Putamen (tissue), 1 donor: ENCODE results near the gene PRKCB.
"Not testable (repeated sequence)": the region's sequence is repeated elsewhere in the genome, so short reads cannot be mapped to it uniquely, and the experiment has no call there.

Source experiments
- DNase-seq: peaks from one replicate; pipeline ENCODE4 v3.0.0-alpha.2; 2016; ENCODE audit warnings: low spot score

Gene PRKCB

GRCh38 chr16:23902748-23903414 is 67.1 kb downstream of the PRKCB start:
- DNase-seq: no peak

- no peak for DNase-seq
Observed at GRCh38 chr16:23905027-23905426, 69.2 kb downstream of the PRKCB start.

DNA sequence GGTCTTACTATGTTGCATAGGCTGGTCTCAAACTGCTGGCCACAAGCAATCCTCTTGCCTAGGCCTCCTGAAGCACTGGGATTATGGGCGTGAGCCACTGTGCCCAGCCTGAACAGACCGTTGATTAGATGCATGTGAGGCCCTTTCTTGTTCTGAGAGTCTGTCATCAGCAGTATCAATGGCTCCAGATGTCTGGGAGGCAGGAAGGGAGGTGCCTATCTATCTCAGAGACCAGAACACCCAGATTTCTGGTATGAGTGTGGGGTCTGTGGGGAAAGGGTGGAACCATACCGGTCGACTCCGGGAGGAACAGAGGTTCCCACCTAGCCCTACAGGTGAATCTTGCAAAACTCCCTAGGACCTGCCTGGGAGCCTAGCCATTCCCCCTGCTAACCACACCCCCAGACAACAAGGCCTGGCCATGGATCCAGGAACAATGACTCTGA is 71.7 kb downstream of the PRKCB start:
- DNase-seq: no peak

GRCh38 chr16:23907903-23908302 is 72.1 kb downstream of the PRKCB start:
- peak; percentile 42 for DNase-seq

DNA sequence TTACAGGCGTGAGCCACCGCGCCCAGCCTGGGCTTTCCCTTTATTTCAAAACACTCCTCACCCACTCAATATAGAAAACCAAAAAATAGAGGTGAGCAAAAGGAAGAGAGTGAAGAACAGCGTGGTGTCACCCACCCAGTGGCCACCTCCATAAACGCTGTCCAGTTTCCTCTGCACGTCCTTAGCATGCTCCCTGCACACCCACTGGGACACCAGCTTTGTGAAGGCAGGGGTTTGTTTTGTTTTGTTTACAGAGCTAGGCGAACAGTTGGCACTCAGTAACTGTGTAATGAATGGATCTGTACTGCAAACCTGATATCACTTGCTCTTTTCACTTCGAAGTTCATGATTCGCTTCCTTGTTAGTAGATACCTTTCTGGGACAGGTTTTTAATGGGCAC is 73.0 kb downstream of the PRKCB start:
- DNase-seq: no peak

DNA sequence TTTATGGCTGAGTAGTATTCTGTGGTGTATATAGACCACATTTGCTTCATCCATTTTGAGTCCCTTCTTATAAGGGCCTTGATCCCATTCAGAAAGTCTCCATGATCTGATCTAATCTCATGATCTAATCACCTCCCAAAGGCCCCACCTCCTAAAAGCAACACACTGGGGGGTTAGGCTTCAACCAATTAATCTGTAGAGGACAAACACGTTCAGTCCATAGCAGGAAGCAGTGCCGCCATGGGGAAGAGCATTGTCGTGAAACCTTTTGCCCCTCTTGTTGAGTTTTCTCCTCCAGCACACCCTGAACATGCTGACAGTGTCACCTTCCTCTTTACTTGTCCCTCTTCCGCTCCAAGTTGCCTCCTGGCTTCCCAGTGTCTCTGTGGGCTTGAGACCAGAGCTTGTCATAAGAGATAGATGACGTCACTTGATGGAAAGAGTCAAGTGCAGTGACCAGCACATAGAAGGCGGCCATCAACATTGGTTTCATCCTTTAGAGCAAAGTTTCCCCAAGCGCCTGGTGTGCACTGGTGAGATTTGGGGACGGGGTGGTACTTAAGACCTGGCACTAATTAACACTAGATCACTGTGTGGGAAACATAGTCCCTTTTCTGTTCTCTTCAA is 74.1 kb downstream of the PRKCB start:
- no peak for DNase-seq

GRCh38 chr16:23914946-23915530 is 79.3 kb downstream of the PRKCB start:
- no peak for DNase-seq

DNA sequence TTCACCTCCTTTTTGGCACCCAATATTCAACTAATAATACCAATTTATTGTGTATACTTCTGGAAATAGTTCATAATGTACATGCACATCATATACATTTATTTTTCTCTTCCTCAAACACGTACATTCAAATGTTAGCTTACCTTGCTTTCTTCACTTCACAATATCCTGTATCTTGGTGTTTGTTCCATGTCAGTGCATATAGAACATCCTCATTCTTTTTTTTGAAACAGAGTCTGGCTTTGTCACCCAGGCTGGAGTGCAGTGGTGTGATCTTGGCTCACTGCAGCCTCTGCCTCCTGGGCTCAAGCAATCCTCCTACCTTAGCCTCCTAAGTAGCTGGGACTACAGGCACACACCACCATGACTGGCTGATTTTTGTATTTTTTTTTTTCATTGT is 80.8 kb downstream of the PRKCB start:
- not testable (repeated sequence) for DNase-seq

DNA sequence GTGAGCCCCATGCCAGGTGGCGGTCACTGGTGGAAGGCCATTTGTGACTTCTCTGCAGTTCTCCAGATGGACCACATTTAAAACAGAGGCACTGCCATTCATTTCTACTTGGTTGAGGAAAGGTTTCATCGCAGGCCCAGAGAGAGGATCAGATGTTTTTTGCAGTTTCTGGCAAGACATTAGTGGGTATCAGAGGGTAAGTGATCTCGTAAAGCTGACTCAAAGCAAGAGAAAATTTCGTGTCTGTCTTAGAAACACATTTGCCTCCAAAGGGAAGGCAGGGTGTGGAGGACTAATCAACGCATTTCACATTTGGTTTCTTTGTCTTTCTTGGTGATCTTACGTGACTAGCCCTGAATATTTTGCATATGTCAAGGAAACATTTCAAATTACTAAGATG is 81.8 kb downstream of the PRKCB start:
- DNase-seq: no peak

DNA sequence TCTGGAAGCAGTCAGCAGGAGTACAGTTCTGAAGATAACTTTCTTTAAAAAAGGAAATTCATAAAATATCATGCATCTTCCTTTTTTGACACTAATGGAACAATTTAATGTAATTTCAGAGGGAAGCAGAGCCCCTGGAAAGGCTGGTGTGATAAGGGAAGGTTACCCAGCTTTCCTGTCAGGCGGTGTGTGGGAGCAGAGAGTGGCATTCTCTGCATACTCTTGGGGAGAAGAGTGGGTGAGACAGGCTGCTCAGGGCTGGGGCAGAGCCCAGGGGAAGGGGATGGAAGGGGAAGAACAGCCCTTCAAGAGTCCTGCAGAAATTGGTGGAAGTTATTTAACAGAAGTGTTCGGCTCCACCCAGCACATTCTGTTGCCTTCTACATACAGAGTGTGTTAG is 84.7 kb downstream of the PRKCB start:
- peak; percentile 78 for DNase-seq

DNA sequence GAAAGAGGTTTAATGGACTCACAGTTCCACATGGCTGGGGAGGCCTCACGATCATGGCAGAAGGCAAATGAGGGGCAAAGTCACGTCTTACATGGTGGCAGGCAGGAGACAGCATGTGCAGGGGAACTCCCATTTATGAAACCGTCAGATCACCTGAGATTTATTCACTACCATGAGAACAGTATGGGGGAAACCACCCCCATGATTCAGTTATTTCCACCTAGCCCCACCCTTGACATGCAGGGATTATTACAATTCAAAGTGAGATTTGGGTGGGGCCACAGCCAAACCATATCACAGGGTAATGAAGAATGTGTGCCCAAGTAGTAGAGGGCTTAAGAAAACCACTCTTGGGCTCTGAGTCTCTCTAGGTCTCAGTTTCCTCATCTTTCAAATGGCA is 85.1 kb downstream of the PRKCB start:
- DNase-seq: no peak

- no peak for DNase-seq
Observed at GRCh38 chr16:23922406-23922805, 86.6 kb downstream of the PRKCB start.

DNA sequence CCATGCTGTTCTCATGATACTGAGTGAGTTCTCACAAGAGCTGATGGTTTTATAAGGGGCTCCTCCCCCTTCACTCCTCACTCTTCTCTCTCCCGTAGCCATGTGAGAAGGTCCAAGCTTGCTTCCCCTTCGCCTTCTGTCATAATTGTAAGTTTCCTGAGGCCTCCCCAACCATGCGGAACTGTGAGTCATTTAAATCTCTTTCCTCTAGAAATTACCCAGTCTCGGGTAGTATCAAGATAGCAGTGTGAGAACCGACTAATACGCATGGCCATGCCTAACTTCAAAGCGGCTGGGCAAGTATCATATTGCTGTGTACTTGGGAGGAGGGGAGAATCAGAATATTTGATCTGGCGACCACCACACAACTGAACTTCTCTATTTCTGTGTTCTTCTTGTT is 88.3 kb downstream of the PRKCB start:
- DNase-seq: no peak

DNA sequence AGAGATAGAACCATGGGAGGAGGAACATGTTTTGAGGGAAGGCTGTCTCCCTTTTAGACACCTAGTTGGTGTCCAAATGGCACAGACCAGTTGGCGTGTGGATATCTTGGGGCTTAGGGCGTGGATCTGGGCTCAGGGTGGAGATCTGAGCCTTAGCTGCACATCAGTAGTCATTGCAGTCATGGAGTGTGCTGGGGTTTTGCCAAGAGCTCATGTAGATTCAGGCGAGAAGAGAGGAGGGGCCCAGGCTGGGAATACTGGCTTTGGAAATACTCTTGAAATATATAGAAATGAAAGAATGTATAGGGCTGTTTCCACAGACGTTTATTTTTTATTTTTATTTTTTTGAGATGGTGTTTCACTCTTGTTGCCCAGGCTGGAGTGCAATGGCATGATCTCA is 92.0 kb downstream of the PRKCB start:
- no peak for DNase-seq

GRCh38 chr16:23929237-23929636 is 93.5 kb downstream of the PRKCB start:
- DNase-seq: no peak

- DNase-seq: no peak
Observed at GRCh38 chr16:23929856-23930255, 94.1 kb downstream of the PRKCB start.

DNA sequence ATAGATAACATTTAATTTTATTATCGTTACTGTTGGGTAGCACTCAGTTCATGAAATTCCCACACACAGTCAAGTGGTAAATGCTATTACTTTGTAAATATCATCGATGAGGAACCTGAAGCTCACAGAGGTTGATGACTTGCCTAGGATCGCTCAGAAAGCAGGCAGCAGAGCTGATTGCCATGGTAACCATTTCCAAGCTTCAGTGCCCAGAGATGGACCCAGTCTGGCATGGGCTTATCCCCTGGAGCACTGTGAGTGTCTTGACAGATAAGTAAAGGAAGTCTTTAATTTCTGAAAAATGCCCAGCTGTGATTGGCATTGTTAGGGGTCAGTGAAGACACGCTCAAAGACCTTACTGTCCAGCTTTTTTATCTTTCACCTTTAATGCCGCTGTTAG is 95.0 kb downstream of the PRKCB start:
- no peak for DNase-seq

DNA sequence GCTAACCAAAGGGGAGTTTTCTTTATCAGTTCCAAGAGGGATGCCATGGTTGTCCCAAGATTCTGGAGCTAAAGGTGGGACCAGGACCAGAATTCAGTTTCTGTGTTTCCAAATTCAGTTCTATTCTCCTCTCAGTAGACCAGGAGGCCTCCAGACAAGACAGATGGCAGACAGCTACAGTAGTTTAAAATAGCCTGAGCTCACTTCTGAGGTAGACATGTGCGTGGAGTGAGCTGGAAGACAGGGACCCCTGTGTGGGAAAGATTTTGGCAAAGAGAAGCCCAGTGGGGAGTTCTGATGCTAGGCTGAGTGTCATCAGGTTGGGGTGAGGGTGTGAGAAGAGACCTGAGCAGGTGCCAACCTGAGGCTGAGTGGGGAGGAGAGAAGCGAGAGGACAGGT is 95.4 kb downstream of the PRKCB start:
- DNase-seq: no peak

- DNase-seq: not testable (repeated sequence)
Observed at GRCh38 chr16:23933650-23934049, 97.9 kb downstream of the PRKCB start.

DNA sequence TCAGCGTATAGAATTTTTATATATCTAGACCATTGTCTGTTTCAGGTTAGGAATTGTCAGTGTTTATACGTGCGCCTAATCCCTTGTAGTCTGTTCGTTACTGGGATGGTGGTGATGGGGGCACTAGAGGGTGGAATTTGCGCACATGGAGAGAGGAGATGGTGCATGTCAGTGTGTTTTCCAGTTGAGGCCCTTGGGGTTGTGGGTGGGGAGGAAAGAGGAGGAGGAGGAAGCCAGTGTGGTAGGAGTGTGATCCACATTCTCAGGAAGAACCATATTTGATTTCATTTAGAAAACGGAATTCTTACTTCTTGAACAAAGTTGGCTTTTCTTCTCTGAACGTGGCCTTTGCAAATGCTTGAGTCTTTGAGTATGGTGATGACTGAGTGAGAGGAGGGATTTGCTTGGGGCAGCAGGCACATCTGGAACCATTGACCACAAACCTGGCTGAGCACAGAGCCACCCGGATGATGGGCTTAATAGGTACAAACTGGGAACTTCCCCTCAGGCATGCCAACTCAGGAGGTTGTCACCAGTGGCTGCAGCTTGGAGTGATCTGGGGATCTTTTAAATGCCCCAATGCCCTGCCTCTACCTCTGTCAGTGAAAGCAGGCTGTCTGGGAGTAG is 98.9 kb downstream of the PRKCB start:
- DNase-seq: peak; percentile 50

DNA sequence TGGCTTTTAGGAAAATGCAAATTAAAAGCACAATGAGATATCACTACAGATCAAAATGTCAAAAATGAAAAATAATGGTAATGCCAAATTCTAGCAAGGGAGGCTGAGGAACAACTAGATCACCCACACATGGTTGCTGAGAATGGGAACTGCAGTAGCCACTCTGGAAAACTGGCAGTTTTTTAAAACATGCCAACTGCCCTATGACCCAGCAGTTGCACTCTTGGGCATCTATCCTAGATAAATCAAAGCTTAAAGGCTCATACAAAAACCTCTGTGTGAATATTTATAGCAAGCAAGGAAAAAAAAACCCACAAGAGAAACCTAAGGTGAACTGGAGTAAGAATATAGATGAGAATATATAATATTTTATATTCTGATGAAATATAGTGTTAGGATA is 104.3 kb downstream of the PRKCB start:
- DNase-seq: no peak

- DNase-seq: no peak
Observed at GRCh38 chr16:23941025-23941424, 105.2 kb downstream of the PRKCB start.

DNA sequence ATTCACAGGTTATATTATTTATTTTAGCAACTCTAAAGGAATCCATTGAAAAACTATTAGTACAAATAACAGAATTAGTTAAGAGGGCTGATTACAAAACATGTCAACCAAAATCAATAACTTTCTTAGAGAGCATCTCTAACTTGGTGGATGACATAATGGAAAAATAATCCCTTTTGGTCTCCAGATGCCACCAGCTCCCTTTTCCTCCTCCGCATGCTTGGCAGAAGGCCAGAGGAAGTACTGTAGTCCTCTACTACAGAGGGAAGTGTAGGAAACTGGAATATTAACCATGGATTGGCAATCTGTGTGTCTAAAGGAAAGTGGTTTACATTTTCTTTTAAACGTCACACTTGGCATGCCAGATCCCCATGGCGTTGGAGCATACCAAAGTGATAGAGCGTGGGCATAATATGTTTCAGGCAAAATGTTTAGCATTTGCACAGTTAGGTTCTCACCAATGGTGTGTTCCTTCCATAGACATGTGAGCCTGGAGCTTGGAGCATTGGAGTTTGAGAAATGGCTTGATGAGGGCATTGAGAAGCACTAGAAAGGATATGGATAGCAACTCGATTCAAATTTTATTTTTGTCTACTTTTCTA is 106.3 kb downstream of the PRKCB start:
- no peak for DNase-seq
